Retinal pigment epithelial cell (primary cell): ENCODE measurements around the gene MAL.

Experiments
- DNase-seq: peaks from one replicate; pipeline ENCODE4 v3.0.0-alpha.2; 2010; ENCODE audit warnings: low read depth
- H3K4me3 ChIP-seq: 2 replicates; pipeline ENCODE4 v1.5.1; 2011; ENCODE audit warnings: mild to moderate bottlenecking, low read length, control low read depth, moderate library complexity
- CTCF ChIP-seq: conservative IDR thresholded peaks from 2 replicates; pipeline ENCODE4 v1.5.1; 2011; ENCODE audit warnings: low read depth, low read length, control low read depth, inconsistent platforms

MAL gene

GRCh38 chr2:95027369-95027720 is 1.8 kb downstream of the MAL start:
- TF ChIP-seq CTCF, result no peak
- H3K4me3 ChIP-seq, result no peak overlapping the region
- no peak for DNase-seq

- no peak for DNase-seq
- no peak overlapping the region for H3K4me3 ChIP-seq
- TF ChIP-seq CTCF, result no peak
Measured at GRCh38 chr2:95029898-95030341, 4.4 kb downstream of the MAL start.

- H3K4me3 ChIP-seq, result no peak overlapping the region
- no peak for DNase-seq
- no peak for TF ChIP-seq CTCF
Measured at GRCh38 chr2:95030496-95030895, 5.0 kb downstream of the MAL start.

- no peak for DNase-seq
- TF ChIP-seq CTCF, result no peak
- H3K4me3 ChIP-seq, result no peak overlapping the region
Measured at GRCh38 chr2:95031076-95031725, 5.7 kb downstream of the MAL start.

GRCh38 chr2:95031726-95032116 is 6.2 kb downstream of the MAL start:
- TF ChIP-seq CTCF, result no peak
- H3K4me3 ChIP-seq, result no peak overlapping the region
- DNase-seq, result no peak

GRCh38 chr2:95032341-95032740 is 6.8 kb downstream of the MAL start:
- no peak for DNase-seq
- H3K4me3 ChIP-seq, result no peak overlapping the region
- no peak for TF ChIP-seq CTCF

- no peak overlapping the region for H3K4me3 ChIP-seq
- DNase-seq, result no peak
- no peak for TF ChIP-seq CTCF
Measured at GRCh38 chr2:95032868-95033603, 7.5 kb downstream of the MAL start.
